Upper lobe of right lung (tissue), 1 donor: Measurements from ENCODE around the gene TCTN3. TPM values are rescaled to one million over a fixed set of nuclear protein-coding genes. Genes with fewer than 3 reads are reported as not detected.

Experiments used
- ATAC-seq: fragments of 200-7000 bp; cut with Tn5 transposase; one replicate; pipeline ENCODE4 v1.9.1; 2020; ENCODE audit warnings: mild to moderate bottlenecking, moderate library complexity
- DNase-seq: peaks from one replicate; pipeline ENCODE4 v3.0.0-alpha.2; 2020
- H3K27ac ChIP-seq: fragments of 200-600 bp; one replicate; pipeline ENCODE4 v1.8.0; 2022
- H3K27me3 ChIP-seq: fragments of 200-600 bp; one replicate; pipeline ENCODE4 v1.8.0; 2022; ENCODE audit warnings: mild to moderate bottlenecking
- H3K36me3 ChIP-seq: fragments of 200-600 bp; one replicate; pipeline ENCODE4 v1.8.0; 2022
- H3K4me1 ChIP-seq: fragments of 200-600 bp; one replicate; pipeline ENCODE4 v1.8.0; 2022
- H3K4me3 ChIP-seq: fragments of 200-600 bp; one replicate; pipeline ENCODE4 v1.8.0; 2022; ENCODE audit warnings: mild to moderate bottlenecking
- H3K9me3 ChIP-seq: fragments of 200-600 bp; one replicate; pipeline ENCODE4 v1.8.0; 2022
- CTCF ChIP-seq: fragments of 200-600 bp; IDR thresholded peaks from one replicate; pipeline ENCODE4 v1.8.0; 2022; ENCODE audit warnings: antibody characterized with exemption
- intact Hi-C: fragments of 100-400 bp; cut with DNase I; formaldehyde crosslinking; loops from one replicate; pipeline ENCODE4 v1.11.0; 2022
- total RNA-seq: library from RNA; stranded (reverse); fragmentation: NEBNext Ultra II Directional; extraction: Animal tissue kit (Norgen Biotek cat#: 25700); gene quantifications from one replicate; pipeline ENCODE4 v1.2.1, GENCODE V29; 2021
- donor health status: DM: no; HTN: yes; CAD: no; lungs with severe emphysema.

The TCTN3 gene
- total RNA-seq, 1 donor from 2014 or later, result 29.0 TPM

DNA sequence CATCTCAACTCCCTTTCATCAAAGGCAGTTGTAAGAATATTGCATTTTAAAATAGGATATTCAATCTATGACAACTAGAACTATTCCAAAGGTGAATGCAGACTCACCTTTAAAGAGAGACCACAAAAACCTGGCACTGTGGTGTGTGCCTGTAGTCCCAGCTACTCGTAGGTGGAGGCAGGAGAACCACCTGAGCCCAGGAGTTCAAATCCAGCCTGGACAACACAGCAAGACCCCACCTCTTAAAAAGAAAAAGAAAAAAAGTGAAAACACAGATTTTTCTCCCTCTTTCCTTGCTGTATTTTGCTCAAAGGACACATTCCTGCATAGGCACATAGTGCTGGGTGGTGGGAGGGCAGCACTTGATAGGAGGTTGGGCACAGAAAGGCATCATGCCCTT is 36.5 kb downstream of the TCTN3 start:
- Histone ChIP-seq H3K4me1 (peaks cover 3% of the 10 kb centered on the region), H3K9me3 (no peaks in the 10 kb centered on the region), H3K36me3 (peaks cover 6% of the 10 kb centered on the region), H3K4me3 (peak overlapping the region; percentile 74), H3K27me3 (no peaks in the 10 kb centered on the region), H3K27ac (no peak overlapping the region)
- DNase-seq, result no peak
- ATAC-seq, result no peak
- no peak for TF ChIP-seq CTCF
- intact Hi-C loops, result no loop called here

GRCh38 chr10:95656291-95657164 is 37.2 kb downstream of the TCTN3 start, which contains the start of gene ALDH18A1:
Gene ALDH18A1, minus strand, starts transcription at chr10:95656711. Its CDS starts 3,334 bp downstream, at chr10:95653377.
- ATAC-seq, result peak; percentile 96
- Histone ChIP-seq H3K9me3 (no peaks in the 10 kb centered on the region), H3K27ac (peak within 1 kb of the TSS; percentile 28), H3K36me3 (peaks cover 13% of the 10 kb centered on the region), H3K4me3 (peak within 1 kb of the TSS; percentile 74), H3K4me1 (peaks cover 3% of the 10 kb centered on the region), H3K27me3 (no peaks in the 10 kb centered on the region)
- no peak for TF ChIP-seq CTCF
- intact Hi-C loops, result no loop called here
- DNase-seq, result peak; percentile 96

DNA sequence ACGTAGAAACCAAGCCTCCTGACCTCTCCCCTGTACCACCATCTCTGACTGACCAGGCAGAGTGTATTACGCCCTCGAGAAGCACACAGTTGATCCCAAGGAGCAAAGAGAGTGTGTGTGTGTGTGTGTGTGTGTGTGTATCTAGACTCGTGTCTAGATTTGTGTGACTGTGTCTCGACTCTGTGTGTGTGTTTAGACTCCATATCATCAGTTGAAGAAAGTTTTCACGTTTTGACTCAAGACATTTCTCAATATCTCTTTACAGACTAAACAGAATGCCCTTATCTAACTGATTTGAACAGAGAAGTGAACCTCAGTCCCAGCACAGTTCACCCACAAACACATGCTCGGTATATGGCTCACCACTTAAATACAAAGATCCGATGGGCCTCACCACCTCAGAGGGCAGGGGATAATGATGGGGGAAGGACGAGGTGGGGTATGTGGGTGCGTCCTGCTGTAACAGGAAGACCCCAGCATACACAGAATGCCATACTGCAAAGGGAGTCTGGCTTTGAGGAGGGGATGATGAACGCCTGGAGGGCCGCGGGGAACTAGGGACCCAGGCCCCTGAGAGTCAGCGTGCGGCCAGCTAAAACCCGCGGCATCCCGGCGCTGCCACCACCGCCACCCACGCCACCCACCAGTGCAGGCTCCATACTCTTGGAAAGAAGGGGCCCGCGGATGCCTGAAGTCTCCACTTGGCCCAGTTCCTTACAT is 38.0 kb downstream of the TCTN3 start:
- peak overlapping the region; percentile 74 for H3K4me3 ChIP-seq
- peak overlapping the region; percentile 28 for H3K27ac ChIP-seq
- no peaks in the 10 kb centered on the region for H3K9me3 ChIP-seq
- H3K4me1 ChIP-seq, result peaks cover 3% of the 10 kb centered on the region
- DNase-seq (no peak), ATAC-seq (peak; percentile 1)
- intact Hi-C loops, result no loop called here
- H3K27me3 ChIP-seq, result no peaks in the 10 kb centered on the region
- no peak for TF ChIP-seq CTCF
- H3K36me3 ChIP-seq, result peaks cover 17% of the 10 kb centered on the region

DNA sequence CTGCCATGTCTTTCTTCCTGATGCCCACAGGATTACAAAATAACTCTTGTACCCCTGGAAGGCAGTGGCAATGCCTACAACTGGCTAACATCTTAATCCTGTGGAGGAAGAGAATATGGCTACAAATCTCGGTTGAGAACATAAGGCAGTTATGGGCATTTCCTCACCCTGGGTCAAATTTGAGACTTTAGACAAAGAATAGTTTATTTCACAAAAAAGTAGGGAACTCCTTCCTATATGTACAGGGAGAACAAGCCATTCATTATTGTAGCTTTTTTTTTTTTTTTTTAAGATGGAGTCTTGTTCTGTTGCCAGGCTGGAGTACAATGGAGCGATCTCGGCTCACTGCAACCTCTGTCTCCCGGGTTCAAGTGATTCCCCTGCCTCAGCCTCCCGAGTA is 39.8 kb downstream of the TCTN3 start:
- intact Hi-C loops, result no loop called here

More for the DNA sequence above, 39.8 kb downstream of the TCTN3 start:
- DNase-seq (no peak), ATAC-seq (no peak)
- Histone ChIP-seq H3K36me3 (peaks cover 17% of the 10 kb centered on the region), H3K27me3 (no peaks in the 10 kb centered on the region), H3K27ac (no peak overlapping the region), H3K9me3 (no peaks in the 10 kb centered on the region), H3K4me3 (no peak overlapping the region), H3K4me1 (peaks cover 3% of the 10 kb centered on the region)
- no peak for TF ChIP-seq CTCF
